Endothelial cell (in vitro differentiated cells): ENCODE measurements around the gene KRTAP3-2. TPM values are rescaled to one million over a fixed set of nuclear protein-coding genes. Genes with fewer than 3 reads are reported as not detected.

Experiments used
- DNase-seq: peaks from one replicate; pipeline ENCODE4 v3.0.0; 2021; ENCODE audit warnings: low spot score
- H3K27ac Mint-ChIP-seq: one replicate; pipeline ENCODE4 v1.8.0; 2021; ENCODE audit warnings: mixed read lengths, inconsistent platforms; ENCODE audit not compliant: unreplicated experiment
- H3K27me3 Mint-ChIP-seq: one replicate; pipeline ENCODE4 v1.8.0; 2021; ENCODE audit warnings: mild to moderate bottlenecking, moderate library complexity, mixed read lengths, inconsistent platforms; ENCODE audit not compliant: unreplicated experiment
- H3K36me3 Mint-ChIP-seq: one replicate; pipeline ENCODE4 v1.8.0; 2021; ENCODE audit warnings: mild to moderate bottlenecking, low read depth, mixed read lengths, inconsistent platforms; ENCODE audit not compliant: unreplicated experiment
- H3K4me1 Mint-ChIP-seq: one replicate; pipeline ENCODE4 v1.8.0; 2021; ENCODE audit warnings: mild to moderate bottlenecking, mixed read lengths, inconsistent platforms; ENCODE audit not compliant: unreplicated experiment
- H3K4me3 Mint-ChIP-seq: one replicate; pipeline ENCODE4 v1.8.0; 2021; ENCODE audit warnings: mild to moderate bottlenecking, mixed read lengths, inconsistent platforms; ENCODE audit not compliant: unreplicated experiment
- H3K9me3 Mint-ChIP-seq: one replicate; pipeline ENCODE4 v1.8.0; 2021; ENCODE audit warnings: mixed read lengths, inconsistent platforms; ENCODE audit not compliant: unreplicated experiment
- CTCF ChIP-seq: fragments of 200-600 bp; sonication (generic); IDR thresholded peaks from one replicate; pipeline ENCODE4 v1.5.0; 2021; ENCODE audit warnings: antibody characterized with exemption; ENCODE audit not compliant: unreplicated experiment
- total RNA-seq: library from RNA; stranded (reverse); fragmentation: NEBNext Ultra II Directional; extraction: Animal tissue kit (Norgen Biotek cat#: 25700); gene quantifications from one replicate; pipeline ENCODE4 v1.2.1, GENCODE V29; 2021; ENCODE audit not compliant: unreplicated experiment

Gene KRTAP3-2
- total RNA-seq, 1 donor from 2014 or later, result not detected

- no peaks in the 10 kb centered on the region for H3K9me3 Mint-ChIP-seq
- no peaks in the 10 kb centered on the region for H3K4me1 Mint-ChIP-seq
- no peak for DNase-seq
- TF ChIP-seq CTCF, result no peak
- H3K27ac Mint-ChIP-seq, result no peak overlapping the region
- H3K27me3 Mint-ChIP-seq, result peaks cover 2% of the 10 kb centered on the region
- no peak overlapping the region for H3K4me3 Mint-ChIP-seq
- no peaks in the 10 kb centered on the region for H3K36me3 Mint-ChIP-seq
Measured at GRCh38 chr17:40993084-40993483, 6.6 kb downstream of the KRTAP3-2 start.

- no peaks in the 10 kb centered on the region for H3K36me3 Mint-ChIP-seq
- H3K4me1 Mint-ChIP-seq, result peaks cover 3% of the 10 kb centered on the region
- no peak for DNase-seq
- no peak overlapping the region for H3K4me3 Mint-ChIP-seq
- peaks cover 2% of the 10 kb centered on the region for H3K27me3 Mint-ChIP-seq
- no peak for TF ChIP-seq CTCF
- no peak overlapping the region for H3K27ac Mint-ChIP-seq
- no peaks in the 10 kb centered on the region for H3K9me3 Mint-ChIP-seq
Measured at GRCh38 chr17:40992666-40993065, 7.0 kb downstream of the KRTAP3-2 start.

GRCh38 chr17:40986920-40987319 is 12.8 kb downstream of the KRTAP3-2 start:
- no peak for TF ChIP-seq CTCF
- DNase-seq, result no peak
- Mint-ChIP-seq H3K27me3 (no peaks in the 10 kb centered on the region), H3K36me3 (no peaks in the 10 kb centered on the region), H3K9me3 (no peaks in the 10 kb centered on the region), H3K27ac (no peak overlapping the region), H3K4me1 (peaks cover 19% of the 10 kb centered on the region), H3K4me3 (no peak overlapping the region)

- Mint-ChIP-seq H3K4me3 (no peak within 1 kb of the TSS), H3K9me3 (no peaks in the 10 kb centered on the region), H3K27ac (peak within 1 kb of the TSS; percentile 21), H3K27me3 (no peaks in the 10 kb centered on the region), H3K36me3 (no peaks in the 10 kb centered on the region), H3K4me1 (peaks cover 19% of the 10 kb centered on the region)
- no peak for DNase-seq
- TF ChIP-seq CTCF, result no peak
Measured at GRCh38 chr17:40984226-40984625, 15.5 kb downstream of the KRTAP3-2 start, which contains the start of gene KRT40. Gene KRT40, minus strand, starts transcription at chr17:40984326. Its CDS starts 53 bp downstream, at chr17:40984273.

- no peak overlapping the region for H3K4me3 Mint-ChIP-seq
- H3K27ac Mint-ChIP-seq, result no peak overlapping the region
Measured at GRCh38 chr17:40981115-40981514, 18.6 kb downstream of the KRTAP3-2 start.

More at GRCh38 chr17:40981115-40981514, 18.6 kb downstream of the KRTAP3-2 start:
- H3K4me1 Mint-ChIP-seq, result peaks cover 8% of the 10 kb centered on the region
- TF ChIP-seq CTCF, result no peak
- no peaks in the 10 kb centered on the region for H3K36me3 Mint-ChIP-seq
- no peaks in the 10 kb centered on the region for H3K27me3 Mint-ChIP-seq
- no peak for DNase-seq
- no peaks in the 10 kb centered on the region for H3K9me3 Mint-ChIP-seq
